Kidney (tissue), 14 donors: ENCODE data around the gene SERPINA12. TPM values are rescaled to one million over a fixed set of nuclear protein-coding genes. Genes with fewer than 3 reads are reported as not detected.
A peak's percentile ranks its signal among the peaks of the same experiment; 100 is the strongest.
"Not testable (repeated sequence)": the region's sequence is repeated elsewhere in the genome, so short reads cannot be mapped to it uniquely, and the experiment has no call there.

ENCODE experiments used
- DNase-seq, 5 donors: peaks; one replicate each; pipeline ENCODE4 v3.0.0-alpha.2; 2013 to 2020
- FAIRE-seq: peaks from 2 replicates; lab custom pipeline; 2012; peaks lifted over from hg19 to GRCh38; lab: Jason Lieb, UNC
- H3K27ac ChIP-seq, 2 donors: one replicate each; pipeline ENCODE4 v1.7.0; 2013; ENCODE audit warnings: low read depth in 2 of 2, low read length in 2 of 2, inconsistent platforms in 1 of 2
- H3K27me3 ChIP-seq: one replicate; pipeline ENCODE4 v1.7.1; 2013; ENCODE audit warnings: low read length, inconsistent platforms; ENCODE audit not compliant: control insufficient read depth, insufficient read depth
- H3K36me3 ChIP-seq, 3 donors: one replicate each; pipeline versions ENCODE4 v1.7.0 to v1.7.1; 2013; ENCODE audit warnings: low read length in 3 of 3, control low read depth in 1 of 3, inconsistent platforms in 1 of 3; ENCODE audit not compliant: insufficient read depth in 3 of 3, control insufficient read depth in 2 of 3
- H3K4me1 ChIP-seq, 3 donors: one replicate each; pipeline versions ENCODE4 v1.7.0 to v1.7.1; 2013; ENCODE audit warnings: low read length in 3 of 3, inconsistent platforms in 1 of 3, low read depth in 1 of 3; ENCODE audit not compliant: control insufficient read depth in 2 of 3, insufficient read depth in 2 of 3
- H3K4me3 ChIP-seq, 3 donors: one replicate each; pipeline versions ENCODE4 v1.7.0 to v1.8.1; 2013; ENCODE audit warnings: low read length in 3 of 3, control low read depth in 1 of 3, inconsistent platforms in 1 of 3
- H3K9ac ChIP-seq, 3 donors: one replicate each; pipeline versions ENCODE4 v1.7.0 to v1.7.1; 2013; ENCODE audit warnings: low read length in 3 of 3, control low read depth in 1 of 3, inconsistent platforms in 1 of 3
- H3K9me3 ChIP-seq, 3 donors: one replicate each; pipeline versions ENCODE4 v1.7.0 to v1.7.1; 2013; ENCODE audit warnings: low read length in 3 of 3, control low read depth in 1 of 3, inconsistent platforms in 1 of 3; ENCODE audit not compliant: control insufficient read depth in 2 of 3, insufficient read depth in 1 of 3
- CTCF ChIP-seq: IDR thresholded peaks from 3 replicates; pipeline ENCODE4 v1.5.1; 2012; ENCODE audit warnings: mild to moderate bottlenecking, moderate library complexity, borderline replicate concordance; ENCODE audit not compliant: insufficient read depth; ENCODE audit errors: extremely low read depth
- intact Hi-C: fragments of 100-400 bp; cut with DNase I; formaldehyde crosslinking; loops from one replicate; pipeline ENCODE4 v1.11.1; 2022
- polyA plus RNA-seq: library from polyadenylated mRNA; stranded (reverse); fragments of 350-450 nt; fragmentation: Illumina TruSeq; extraction: RNeasy Lipid Tissue Mini Kit (QIAGEN cat#74804); gene quantifications from one replicate; pipeline ENCODE4 v1.2.3, GENCODE V29; 2014; ENCODE audit warnings: low read depth, low replicate concordance; ENCODE audit not compliant: insufficient read depth
- total RNA-seq: library from RNA; stranded (reverse); fragmentation: NEBNext Ultra II Directional; extraction: Animal tissue kit (Norgen Biotek cat#: 25700); gene quantifications from one replicate; pipeline ENCODE4 v1.2.1, GENCODE V29; 2021
- donor health status: control.
- donor health status: control.
- donor health status: control.
- donor health status: control.
- donor health status: control.
- donor health status: DM: yes; HTN: yes; CAD: no.
- donor health status: Normal renal cell carcinoma (clear cell type).

The SERPINA12 gene
- total and polyA plus RNA-seq, 2 donors from 2014 or later = not detected

- FAIRE-seq (no peak), DNase-seq (no peak)
- Histone ChIP-seq H3K4me1 (peaks cover 0 to 9% (median 0%) of the 10 kb centered on the region in 3 donors), H3K27me3 (no peaks in the 10 kb centered on the region), H3K27ac (no peak overlapping the region), H3K36me3 (no peaks in the 10 kb centered on the region), H3K9me3 (peaks cover 0 to 8% (median 6%) of the 10 kb centered on the region in 3 donors), H3K4me3 (no peak overlapping the region), H3K9ac (no peak overlapping the region)
- intact Hi-C loops = no loop called here
- no peak for TF ChIP-seq CTCF
These were observed 26.2 kb downstream of the SERPINA12 start for GRCh38 chr14:94483071-94483451.

- H3K9me3 ChIP-seq, H3K4me3 ChIP-seq, H3K27ac ChIP-seq, H3K4me1 ChIP-seq, H3K36me3 ChIP-seq, H3K9ac ChIP-seq, intact Hi-C loops, FAIRE-seq, H3K27me3 ChIP-seq, DNase-seq: not testable (repeated sequence)
These were observed 26.9 kb downstream of the SERPINA12 start for GRCh38 chr14:94482132-94483070.

- no peak overlapping the region for H3K9ac ChIP-seq
- H3K27ac ChIP-seq = no peak overlapping the region
- no peak overlapping the region for H3K4me3 ChIP-seq
- H3K36me3 ChIP-seq = no peaks in the 10 kb centered on the region
- H3K9me3 ChIP-seq = peaks cover 0 to 8% (median 6%) of the 10 kb centered on the region in 3 donors
- no peak for TF ChIP-seq CTCF
- no peaks in the 10 kb centered on the region for H3K27me3 ChIP-seq
- intact Hi-C loops = no loop called here
- H3K4me1 ChIP-seq = peaks cover 0 to 9% (median 0%) of the 10 kb centered on the region in 3 donors
- FAIRE-seq (no peak), DNase-seq (no peak)
These were observed 27.7 kb downstream of the SERPINA12 start for GRCh38 chr14:94481468-94482131.

GRCh38 chr14:94480809-94481208, 28.5 kb downstream of the SERPINA12 start:
- no peak overlapping the region for H3K9ac ChIP-seq
- no peak for TF ChIP-seq CTCF
- H3K9me3 ChIP-seq = peaks cover 0 to 8% (median 6%) of the 10 kb centered on the region in 3 donors
- H3K27me3 ChIP-seq = no peaks in the 10 kb centered on the region
- DNase-seq (peak in 3 of 5 donors; percentile 42 to 77 (median 76)), FAIRE-seq (no peak)
- H3K4me3 ChIP-seq = no peak overlapping the region
- no peak overlapping the region for H3K27ac ChIP-seq
- intact Hi-C loops = no loop called here
- no peaks in the 10 kb centered on the region for H3K36me3 ChIP-seq
- H3K4me1 ChIP-seq = peaks cover 0 to 5% (median 0%) of the 10 kb centered on the region in 3 donors
